Parathyroid adenoma (tissue), 2 donors: ENCODE results near the gene PLCB1.
"Not testable (repeated sequence)": the region's sequence is repeated elsewhere in the genome, so short reads cannot be mapped to it uniquely, and the experiment has no call there.

Experiments
- H2AFZ ChIP-seq: fragments of 300-600 bp; sonication (generic); one replicate; pipeline ENCODE4 v1.7.0; 2017; ENCODE audit warnings: antibody characterized with exemption, mild to moderate bottlenecking
- H3K27ac ChIP-seq: fragments of 300-600 bp; sonication (generic); one replicate; pipeline ENCODE4 v1.7.0; 2017
- H3K27me3 ChIP-seq: fragments of 300-600 bp; sonication (generic); one replicate; pipeline ENCODE4 v1.7.0; 2017; ENCODE audit warnings: low read length; ENCODE audit not compliant: control insufficient read depth, insufficient read depth
- H3K36me3 ChIP-seq: fragments of 300-600 bp; sonication (generic); one replicate; pipeline ENCODE4 v1.7.0; 2017; ENCODE audit warnings: low read length; ENCODE audit not compliant: control insufficient read depth, insufficient read depth
- H3K4me1 ChIP-seq: fragments of 300-600 bp; sonication (generic); one replicate; pipeline ENCODE4 v1.7.0; 2017; ENCODE audit warnings: control low read depth
- H3K4me2 ChIP-seq: fragments of 300-600 bp; sonication (generic); one replicate; pipeline ENCODE4 v1.7.0; 2017; ENCODE audit warnings: low read length
- H3K4me3 ChIP-seq: fragments of 300-600 bp; sonication (generic); one replicate; pipeline ENCODE4 v1.7.0; 2017; ENCODE audit warnings: low read depth, low read length
- H3K79me2 ChIP-seq: fragments of 300-600 bp; sonication (generic); one replicate; pipeline ENCODE4 v1.7.0; 2017; ENCODE audit warnings: control low read depth
- H3K9ac ChIP-seq: fragments of 300-600 bp; sonication (generic); one replicate; pipeline ENCODE4 v1.7.0; 2017; ENCODE audit warnings: mild to moderate bottlenecking
- H3K9me3 ChIP-seq: fragments of 300-600 bp; sonication (generic); one replicate; pipeline ENCODE4 v1.7.0; 2017; ENCODE audit warnings: low read length; ENCODE audit not compliant: control insufficient read depth
- TF ChIP-seq, protein P1 (sequence below): fragments of 300-600 bp; sonication (generic); IDR thresholded peaks from one replicate; pipeline ENCODE4 v1.7.0; 2017; ENCODE audit warnings: antibody characterized with exemption, mild to moderate bottlenecking
- donor health status: primary hyperparathyroidism.

The PLCB1 gene

DNA sequence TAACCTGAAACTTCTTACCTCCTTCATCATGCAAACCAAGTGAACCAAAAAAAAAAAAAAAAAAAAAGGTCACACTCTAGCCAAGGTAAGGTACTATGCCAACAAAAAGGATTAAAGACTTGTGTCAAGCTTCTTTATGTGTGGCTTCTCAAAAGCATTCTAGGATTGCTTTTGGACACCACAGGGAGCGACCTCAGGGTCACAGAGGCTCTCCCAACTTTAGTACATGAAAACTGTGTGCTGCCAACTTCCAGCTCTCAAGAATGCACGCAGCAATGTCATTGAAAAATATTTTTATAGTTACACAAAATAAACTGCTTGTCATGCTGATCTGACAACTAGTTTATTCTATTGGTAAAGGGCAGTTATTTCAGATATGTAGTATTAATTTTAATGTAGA lies 243.8 kb downstream of the PLCB1 start:
- H2AFZ ChIP-seq, result no peak overlapping the region
- no peak overlapping the region for H3K4me2 ChIP-seq
- TF ChIP-seq, protein P1, sequence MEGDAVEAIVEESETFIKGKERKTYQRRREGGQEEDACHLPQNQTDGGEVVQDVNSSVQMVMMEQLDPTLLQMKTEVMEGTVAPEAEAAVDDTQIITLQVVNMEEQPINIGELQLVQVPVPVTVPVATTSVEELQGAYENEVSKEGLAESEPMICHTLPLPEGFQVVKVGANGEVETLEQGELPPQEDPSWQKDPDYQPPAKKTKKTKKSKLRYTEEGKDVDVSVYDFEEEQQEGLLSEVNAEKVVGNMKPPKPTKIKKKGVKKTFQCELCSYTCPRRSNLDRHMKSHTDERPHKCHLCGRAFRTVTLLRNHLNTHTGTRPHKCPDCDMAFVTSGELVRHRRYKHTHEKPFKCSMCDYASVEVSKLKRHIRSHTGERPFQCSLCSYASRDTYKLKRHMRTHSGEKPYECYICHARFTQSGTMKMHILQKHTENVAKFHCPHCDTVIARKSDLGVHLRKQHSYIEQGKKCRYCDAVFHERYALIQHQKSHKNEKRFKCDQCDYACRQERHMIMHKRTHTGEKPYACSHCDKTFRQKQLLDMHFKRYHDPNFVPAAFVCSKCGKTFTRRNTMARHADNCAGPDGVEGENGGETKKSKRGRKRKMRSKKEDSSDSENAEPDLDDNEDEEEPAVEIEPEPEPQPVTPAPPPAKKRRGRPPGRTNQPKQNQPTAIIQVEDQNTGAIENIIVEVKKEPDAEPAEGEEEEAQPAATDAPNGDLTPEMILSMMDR, result no peak
- H3K4me1 ChIP-seq, result peaks cover 4% of the 10 kb centered on the region
- H3K79me2 ChIP-seq, result peaks cover 16% of the 10 kb centered on the region
- no peaks in the 10 kb centered on the region for H3K9me3 ChIP-seq
- no peak overlapping the region for H3K9ac ChIP-seq
- H3K27me3 ChIP-seq, result no peaks in the 10 kb centered on the region
- H3K4me3 ChIP-seq, result no peak overlapping the region
- H3K36me3 ChIP-seq, result no peaks in the 10 kb centered on the region
- no peak overlapping the region for H3K27ac ChIP-seq

DNA sequence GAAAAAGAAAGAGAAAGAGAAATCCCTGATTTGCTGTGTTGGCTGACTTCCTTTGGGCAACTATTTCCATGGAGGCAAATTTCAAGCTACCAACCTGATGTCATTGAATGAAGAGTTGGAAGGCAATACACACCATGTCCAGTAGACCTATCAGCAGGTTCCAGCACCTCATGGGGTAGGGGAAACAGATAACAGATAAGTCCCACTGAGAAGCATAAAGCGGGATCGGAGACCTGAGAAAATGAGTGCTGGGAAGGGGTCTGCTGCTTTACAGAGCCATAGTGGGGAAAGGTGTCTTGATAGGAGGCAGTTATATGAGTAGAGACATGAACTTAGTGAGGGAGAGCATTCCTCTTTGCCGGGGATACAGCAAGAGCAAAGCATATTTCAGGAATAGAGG lies 244.9 kb downstream of the PLCB1 start:
- no peaks in the 10 kb centered on the region for H3K27me3 ChIP-seq
- TF ChIP-seq, protein P1, result no peak
- H3K36me3 ChIP-seq, result no peaks in the 10 kb centered on the region
- H3K4me3 ChIP-seq, result no peak overlapping the region
- H3K4me1 ChIP-seq, result no peaks in the 10 kb centered on the region
- no peak overlapping the region for H3K9ac ChIP-seq
- peaks cover 26% of the 10 kb centered on the region for H3K79me2 ChIP-seq
- H2AFZ ChIP-seq, result no peak overlapping the region
- no peaks in the 10 kb centered on the region for H3K9me3 ChIP-seq
- no peak overlapping the region for H3K27ac ChIP-seq
- H3K4me2 ChIP-seq, result no peak overlapping the region

DNA sequence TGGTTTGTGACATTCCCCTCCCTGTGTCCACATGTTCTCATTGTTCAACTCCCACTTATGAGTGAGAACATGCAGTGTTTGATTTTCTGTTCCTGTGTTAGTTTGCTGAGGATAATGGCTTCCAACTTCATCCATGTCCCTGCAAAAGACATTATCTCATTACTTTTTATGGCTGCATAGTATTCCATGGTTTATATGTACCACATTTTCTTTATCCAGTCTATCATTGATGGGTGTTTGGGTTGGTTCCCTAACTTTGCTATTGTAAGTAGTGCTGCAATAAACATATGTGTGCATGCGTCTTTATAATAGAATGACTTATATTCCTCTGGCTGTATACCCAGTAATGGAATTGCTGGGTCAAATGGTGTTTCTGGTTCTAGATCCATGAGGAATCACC lies 247.1 kb downstream of the PLCB1 start:
- not testable (repeated sequence) for H2AFZ ChIP-seq, H3K27me3 ChIP-seq, H3K4me3 ChIP-seq, H3K4me2 ChIP-seq, H3K4me1 ChIP-seq, H3K9ac ChIP-seq, H3K9me3 ChIP-seq, H3K36me3 ChIP-seq, H3K27ac ChIP-seq
- H3K79me2 ChIP-seq, result peaks cover 44% of the 10 kb centered on the region

DNA sequence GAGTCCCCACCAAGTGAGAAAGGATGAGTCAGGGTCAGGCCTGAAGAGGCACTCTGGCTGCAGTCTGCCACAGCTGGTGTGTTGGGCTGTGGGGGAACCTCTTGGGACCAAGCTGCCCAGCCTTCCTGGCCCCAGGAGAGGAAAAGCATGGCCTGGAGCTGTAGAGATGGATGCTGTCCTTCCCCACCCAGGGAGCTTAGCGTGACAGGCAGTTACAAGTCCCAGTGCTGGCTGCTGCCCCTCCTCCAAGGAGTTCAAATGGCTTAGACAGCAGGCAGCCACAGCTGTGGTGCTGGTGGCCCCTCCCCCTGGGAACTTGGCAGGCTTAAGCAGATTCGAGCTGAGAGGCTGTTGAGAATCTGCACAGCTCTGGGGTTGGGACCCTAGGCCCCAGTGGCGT lies 253.2 kb downstream of the PLCB1 start:
- H2AFZ ChIP-seq, result no peak overlapping the region
- no peak overlapping the region for H3K9ac ChIP-seq
- H3K4me2 ChIP-seq, result no peak overlapping the region
- peaks cover 49% of the 10 kb centered on the region for H3K79me2 ChIP-seq
- no peak overlapping the region for H3K27ac ChIP-seq
- peaks cover 14% of the 10 kb centered on the region for H3K4me1 ChIP-seq
- no peaks in the 10 kb centered on the region for H3K27me3 ChIP-seq
- no peaks in the 10 kb centered on the region for H3K36me3 ChIP-seq
- no peaks in the 10 kb centered on the region for H3K9me3 ChIP-seq
- H3K4me3 ChIP-seq, result no peak overlapping the region
- TF ChIP-seq, protein P1, result no peak

DNA sequence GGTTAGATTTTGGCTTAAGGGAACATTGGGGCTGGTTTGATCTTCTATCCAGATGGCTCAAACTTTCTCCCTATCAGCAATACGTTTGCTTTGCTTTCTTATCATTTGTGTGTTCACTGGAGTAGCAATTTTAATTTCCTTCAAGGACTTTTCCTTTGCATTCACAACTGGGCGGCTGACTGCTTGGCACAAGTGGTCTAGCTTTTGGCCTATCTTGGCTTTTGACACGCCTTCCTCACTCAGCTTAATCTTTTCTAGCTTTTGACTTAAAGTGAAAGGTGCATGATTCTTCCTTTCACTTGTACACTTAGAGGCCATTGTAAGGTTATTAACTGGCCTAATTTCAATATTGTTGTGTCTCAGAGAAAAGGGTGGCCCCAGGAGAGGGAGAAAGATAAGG lies 254.9 kb downstream of the PLCB1 start:
- peaks cover 42% of the 10 kb centered on the region for H3K79me2 ChIP-seq
- H3K27ac ChIP-seq, result peak overlapping the region; percentile 30
- peaks cover 17% of the 10 kb centered on the region for H3K4me1 ChIP-seq
- H3K4me3 ChIP-seq, result no peak overlapping the region
- no peaks in the 10 kb centered on the region for H3K27me3 ChIP-seq
- no peaks in the 10 kb centered on the region for H3K9me3 ChIP-seq
- no peaks in the 10 kb centered on the region for H3K36me3 ChIP-seq
- H3K4me2 ChIP-seq, result no peak overlapping the region
- TF ChIP-seq, protein P1, result no peak
- no peak overlapping the region for H2AFZ ChIP-seq
- no peak overlapping the region for H3K9ac ChIP-seq
